Dedifferentiated amniotic fluid mesenchymal stem cell (primary cell): ENCODE data around the gene GSTA5.
"Not testable (repeated sequence)": the region's sequence is repeated elsewhere in the genome, so short reads cannot be mapped to it uniquely, and the experiment has no call there.

Experiments used
- DNase-seq: peaks from one replicate; pipeline ENCODE4 v3.0.0-alpha.2; 2016; ENCODE audit errors: extremely low spot score

Gene GSTA5

GRCh38 chr6:52789658-52790057 is 51.0 kb downstream of the GSTA5 start:
- not testable (repeated sequence) for DNase-seq

- no peak for DNase-seq
Observed at GRCh38 chr6:52788478-52788877, 52.1 kb downstream of the GSTA5 start.

GRCh38 chr6:52787917-52788316 is 52.7 kb downstream of the GSTA5 start:
- no peak for DNase-seq

- no peak for DNase-seq
Observed at GRCh38 chr6:52786249-52786956, 54.2 kb downstream of the GSTA5 start.

- not testable (repeated sequence) for DNase-seq
Observed at GRCh38 chr6:52782696-52783274, 57.8 kb downstream of the GSTA5 start.

GRCh38 chr6:52782209-52782608 is 58.4 kb downstream of the GSTA5 start:
- DNase-seq: not testable (repeated sequence)
